ENCODE data around the gene GSE1.

GSE1 gene

DNA sequence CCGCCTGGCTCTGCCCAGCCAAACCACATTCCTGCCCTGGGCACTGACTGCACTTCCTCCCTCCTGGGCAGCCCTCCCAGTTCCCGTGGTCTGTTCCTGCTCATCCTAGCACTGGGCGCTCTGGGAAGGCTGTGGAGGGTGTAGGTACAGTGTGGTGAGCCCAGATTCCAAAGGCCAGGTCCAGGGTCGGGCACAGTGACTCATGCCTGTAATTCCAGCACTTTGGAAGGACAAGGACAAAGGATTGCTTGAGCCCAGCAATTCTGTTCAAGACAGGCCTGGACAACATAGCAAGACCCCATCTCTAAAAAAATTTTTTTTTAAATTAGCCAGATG, 107.1 kb downstream of the GSE1 start:
- H3K4me1 ChIP-seq (ENCODE audit: control insufficient read depth, insufficient read depth, low read length): no peaks in the 10 kb centered on the region
- peaks cover 24% of the 10 kb centered on the region for H3K27me3 ChIP-seq (ENCODE audit: control insufficient read depth, insufficient read depth, low read length)
- no peak overlapping the region for H3K4me3 ChIP-seq (ENCODE audit: low read length)
- no peaks in the 10 kb centered on the region for H3K9me3 ChIP-seq (ENCODE audit: control insufficient read depth, low read length)
- H3K36me3 ChIP-seq (ENCODE audit: control insufficient read depth, insufficient read depth, low read length): no peaks in the 10 kb centered on the region
- no peak overlapping the region for H3K9ac ChIP-seq (ENCODE audit: low read length)

DNA sequence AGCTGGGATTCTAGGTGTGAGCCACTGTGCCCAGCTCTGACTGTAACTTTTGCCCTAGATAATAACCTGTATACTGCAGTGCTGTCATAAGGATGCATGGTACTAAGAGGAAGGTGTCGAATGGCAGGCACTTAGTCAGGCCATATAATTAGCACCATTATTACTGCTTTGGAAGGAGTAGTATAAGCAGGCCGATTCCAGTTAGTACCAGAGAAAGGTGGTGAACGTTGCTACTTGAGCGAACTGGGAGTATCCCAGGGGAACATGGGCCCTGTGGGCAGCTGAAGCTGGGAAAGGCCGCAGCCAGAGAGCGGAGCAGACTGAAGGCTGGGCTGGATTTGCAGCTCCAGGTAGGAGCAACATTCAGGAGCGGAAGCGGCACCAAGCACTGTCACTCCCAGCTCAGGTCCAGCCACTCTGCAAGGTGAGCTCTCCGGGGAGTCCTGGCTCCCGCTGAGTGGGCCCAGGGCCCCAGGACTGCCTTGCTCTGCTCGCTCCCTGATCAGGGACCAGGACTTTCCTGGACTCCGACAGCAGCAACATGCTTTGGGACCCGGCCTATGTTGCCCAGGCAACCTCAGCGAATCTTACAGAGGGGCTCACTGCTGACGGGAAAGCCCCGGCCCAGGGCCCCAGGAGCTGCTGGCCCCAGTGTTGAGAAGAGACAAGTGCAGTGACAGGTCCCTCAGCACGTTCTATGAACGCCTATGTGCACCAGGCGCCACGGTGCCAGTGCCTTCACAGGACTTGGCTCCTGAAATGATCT, 109.2 kb downstream of the GSE1 start:
- Histone ChIP-seq H3K9ac (ENCODE audit: low read length) (no peak overlapping the region), H3K36me3 (ENCODE audit: control insufficient read depth, insufficient read depth, low read length) (no peaks in the 10 kb centered on the region), H3K9me3 (ENCODE audit: control insufficient read depth, low read length) (no peaks in the 10 kb centered on the region), H3K27me3 (ENCODE audit: control insufficient read depth, insufficient read depth, low read length) (peaks cover 4% of the 10 kb centered on the region), H3K4me1 (ENCODE audit: control insufficient read depth, insufficient read depth, low read length) (no peaks in the 10 kb centered on the region), H3K4me3 (ENCODE audit: low read length) (no peak overlapping the region)

DNA sequence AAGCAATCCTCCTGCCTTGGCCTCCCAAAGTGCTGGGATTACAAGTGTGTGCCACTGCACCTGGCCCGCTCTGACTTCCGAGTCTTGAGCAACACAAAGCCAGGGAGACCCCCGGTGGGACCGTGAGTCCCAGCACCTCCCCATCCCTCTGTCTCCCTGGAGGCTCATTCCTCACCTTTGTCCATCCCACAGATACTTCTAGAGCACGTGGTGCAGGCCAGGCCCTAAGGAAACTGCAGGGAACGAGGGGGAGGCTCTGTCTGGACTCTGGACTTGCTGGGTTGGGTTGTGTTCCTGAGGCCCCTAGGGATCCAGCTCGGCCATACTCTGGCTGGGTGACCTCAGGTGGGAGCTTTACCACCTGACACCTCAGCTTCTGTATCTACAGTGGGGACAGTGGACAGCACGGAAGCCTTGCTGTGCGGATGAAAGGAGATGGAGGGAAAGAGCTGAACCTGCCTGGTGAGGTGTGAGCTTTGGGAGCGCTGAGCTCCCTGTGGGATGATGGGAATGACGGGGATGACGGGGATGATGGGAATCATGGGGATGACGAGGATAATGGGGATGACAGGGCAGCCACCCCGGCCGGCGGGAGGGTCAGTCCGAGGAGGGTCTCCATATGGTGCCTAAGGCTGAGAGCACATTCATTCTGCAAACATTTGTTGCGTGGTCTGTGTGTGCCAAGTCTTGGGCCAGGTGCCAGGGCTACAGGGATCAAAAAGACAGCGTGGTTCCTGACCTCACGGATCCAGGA, 111.2 kb downstream of the GSE1 start:
- no peaks in the 10 kb centered on the region for H3K4me1 ChIP-seq (ENCODE audit: control insufficient read depth, insufficient read depth, low read length)
- H3K36me3 ChIP-seq (ENCODE audit: control insufficient read depth, insufficient read depth, low read length): no peaks in the 10 kb centered on the region
- H3K9me3 ChIP-seq (ENCODE audit: control insufficient read depth, low read length): no peaks in the 10 kb centered on the region
- peaks cover under 1% of the 10 kb centered on the region for H3K27me3 ChIP-seq (ENCODE audit: control insufficient read depth, insufficient read depth, low read length)
- no peak overlapping the region for H3K4me3 ChIP-seq (ENCODE audit: low read length)
- no peak overlapping the region for H3K9ac ChIP-seq (ENCODE audit: low read length)

DNA sequence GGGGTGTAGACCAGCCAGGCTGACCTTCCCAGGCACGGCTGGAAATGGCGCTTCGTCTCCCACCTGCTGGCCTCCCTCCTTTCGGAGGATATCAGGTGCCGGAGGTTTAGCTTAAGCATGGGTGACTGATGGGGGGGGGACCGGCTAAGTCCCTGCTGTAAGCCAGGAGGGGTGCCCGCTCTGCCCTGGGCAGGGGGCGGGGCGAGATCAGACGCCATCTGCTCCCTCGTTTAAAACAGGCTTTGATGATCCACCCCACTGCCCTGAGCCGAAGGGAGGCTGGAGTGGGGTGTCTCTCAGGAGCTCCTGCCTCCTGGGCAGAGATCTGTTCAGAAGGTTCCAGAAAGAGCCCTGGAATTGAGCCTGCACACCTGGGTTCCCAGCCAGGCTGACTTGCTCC, 111.8 kb downstream of the GSE1 start:
- no peaks in the 10 kb centered on the region for H3K9me3 ChIP-seq (ENCODE audit: control insufficient read depth, low read length)
- H3K36me3 ChIP-seq (ENCODE audit: control insufficient read depth, insufficient read depth, low read length): no peaks in the 10 kb centered on the region
- no peaks in the 10 kb centered on the region for H3K4me1 ChIP-seq (ENCODE audit: control insufficient read depth, insufficient read depth, low read length)
- H3K4me3 ChIP-seq (ENCODE audit: low read length): no peak overlapping the region
- H3K9ac ChIP-seq (ENCODE audit: low read length): no peak overlapping the region
- no peaks in the 10 kb centered on the region for H3K27me3 ChIP-seq (ENCODE audit: control insufficient read depth, insufficient read depth, low read length)
